T47D (cell line): ENCODE data around the gene NT5C.
"Not testable (repeated sequence)": the region's sequence is repeated elsewhere in the genome, so short reads cannot be mapped to it uniquely, and the experiment has no call there.

ENCODE experiments used
- DNase-seq, 2 experiments: peaks; one replicate each; pipeline versions ENCODE4 v3.0.0 to v3.0.0-alpha.2; 2011 to 2012; ENCODE audit warnings: low read depth in 1 of 2, low spot score in 1 of 2
- JUND ChIP-seq: IDR thresholded peaks from 2 replicates; pipeline ENCODE4 v1.6.1; 2012; ENCODE audit warnings: low read depth
- in situ Hi-C: cut with HindIII; loops from 2 replicates; pipeline ENCODE4 v1.10.0; 2016; ENCODE audit warnings: low sequenced_read_pairs, low pct_unique_long_range_greater_than_20kb

NT5C gene

GRCh38 chr17:75131278-75132017 lies at the start of gene NT5C:
TSS of gene NT5C (minus strand) at chr17:75131742. CDS start at chr17:75131707, 35 bp downstream.
- TF ChIP-seq JUND, result no peak
- in situ Hi-C loops, result no loop called here
- peak; percentile 88 to 93 for DNase-seq

- DNase-seq, result no peak
- TF ChIP-seq JUND, result no peak
- in situ Hi-C loops, result no loop called here
Measured at GRCh38 chr17:75181110-75181509, 49.6 kb upstream of the NT5C start.

GRCh38 chr17:75178453-75178852 lies 46.9 kb upstream of the NT5C start:
- in situ Hi-C loops, result no loop called here
- DNase-seq, result no peak
- no peak for TF ChIP-seq JUND

GRCh38 chr17:75176625-75177024 lies 45.1 kb upstream of the NT5C start:
- TF ChIP-seq JUND, result no peak
- DNase-seq, result no peak
- in situ Hi-C loops, result no loop called here

GRCh38 chr17:75174996-75175395 lies 43.5 kb upstream of the NT5C start:
- TF ChIP-seq JUND, result no peak
- DNase-seq, result no peak
- in situ Hi-C loops, result no loop called here

GRCh38 chr17:75173526-75173925 lies 42.0 kb upstream of the NT5C start:
- DNase-seq, result no peak
- in situ Hi-C loops, result no loop called here
- TF ChIP-seq JUND, result no peak

GRCh38 chr17:75168998-75169397 lies 37.5 kb upstream of the NT5C start:
- in situ Hi-C loops, result no loop called here
- no peak for DNase-seq
- TF ChIP-seq JUND, result no peak

- DNase-seq, in situ Hi-C loops: not testable (repeated sequence)
Measured at GRCh38 chr17:75164606-75165005, 33.1 kb upstream of the NT5C start.

GRCh38 chr17:75163074-75163473 lies 31.5 kb upstream of the NT5C start:
- in situ Hi-C loops, result no loop called here
- DNase-seq, result peak in 1 of 2 experiments; percentile 23
- TF ChIP-seq JUND, result no peak

GRCh38 chr17:75160211-75160610 lies 28.7 kb upstream of the NT5C start:
- DNase-seq, result no peak
- TF ChIP-seq JUND, result no peak
- in situ Hi-C loops, result no loop called here

GRCh38 chr17:75159196-75160031 lies 27.9 kb upstream of the NT5C start:
- DNase-seq, result peak in 1 of 2 experiments; percentile 23
- in situ Hi-C loops, result no loop called here
- no peak for TF ChIP-seq JUND

- in situ Hi-C loops, DNase-seq: not testable (repeated sequence)
Measured at GRCh38 chr17:75158480-75158879, 26.9 kb upstream of the NT5C start.

- in situ Hi-C loops, result no loop called here
- no peak for TF ChIP-seq JUND
- DNase-seq, result peak in 1 of 2 experiments; percentile 77
Measured at GRCh38 chr17:75155191-75155601, 23.7 kb upstream of the NT5C start.
